ENCODE measurements around the gene NANS. TPM values are rescaled to one million over a fixed set of nuclear protein-coding genes. Genes with fewer than 3 reads are reported as not detected.

Gene NANS
- polyA plus RNA-seq, 4 donors = 38.2 to 43.9 (median 41.0) TPM

- no peak for DNase-seq (ENCODE audit: low read depth in 4 of 4, low spot score in 2 of 4)
These were observed 19.2 kb upstream of the NANS start for GRCh38 chr9:98037357-98037756.

DNA sequence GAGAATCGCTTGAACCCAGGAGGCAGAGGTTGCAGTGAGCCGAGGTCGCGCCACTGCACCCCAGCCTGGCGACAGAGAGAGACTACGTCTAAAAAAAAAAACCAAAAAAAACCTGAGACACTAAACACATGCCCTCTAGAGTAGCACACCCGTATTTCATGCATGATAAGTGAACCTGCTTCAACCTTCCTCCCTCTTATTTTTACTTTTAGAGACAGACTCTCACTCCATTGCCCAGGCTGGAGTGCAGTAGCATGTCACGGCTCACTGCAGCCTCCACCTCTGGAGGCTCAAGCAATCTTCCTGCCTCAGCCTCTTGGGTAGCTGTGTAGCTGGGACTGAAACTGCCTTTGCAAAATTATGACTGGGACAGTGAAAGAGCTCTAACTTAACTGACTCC, 17.6 kb upstream of the NANS start:
- DNase-seq (ENCODE audit: low read depth in 4 of 4, low spot score in 2 of 4) = no peak

DNA sequence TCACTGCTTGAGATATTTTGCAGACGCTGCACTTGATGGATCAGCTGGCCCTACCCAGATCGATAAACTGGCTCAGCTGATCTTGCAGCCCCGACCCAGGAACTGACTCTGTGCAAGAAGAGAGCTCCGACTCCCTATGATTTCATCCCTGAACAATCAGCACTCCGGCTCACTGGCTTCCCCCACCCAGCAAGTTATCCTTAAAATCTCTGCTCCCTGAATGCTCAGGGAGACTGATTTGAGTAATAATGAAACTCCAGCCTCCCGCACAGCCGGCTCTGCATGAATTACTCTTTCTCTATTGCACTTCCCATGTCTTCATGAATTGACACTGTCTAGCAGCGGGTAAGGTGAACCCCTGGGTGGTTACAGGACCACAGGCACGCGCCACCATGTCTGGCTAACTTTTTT, 16.9 kb upstream of the NANS start:
- no peak for DNase-seq (ENCODE audit: low read depth in 4 of 4, low spot score in 2 of 4)

DNA sequence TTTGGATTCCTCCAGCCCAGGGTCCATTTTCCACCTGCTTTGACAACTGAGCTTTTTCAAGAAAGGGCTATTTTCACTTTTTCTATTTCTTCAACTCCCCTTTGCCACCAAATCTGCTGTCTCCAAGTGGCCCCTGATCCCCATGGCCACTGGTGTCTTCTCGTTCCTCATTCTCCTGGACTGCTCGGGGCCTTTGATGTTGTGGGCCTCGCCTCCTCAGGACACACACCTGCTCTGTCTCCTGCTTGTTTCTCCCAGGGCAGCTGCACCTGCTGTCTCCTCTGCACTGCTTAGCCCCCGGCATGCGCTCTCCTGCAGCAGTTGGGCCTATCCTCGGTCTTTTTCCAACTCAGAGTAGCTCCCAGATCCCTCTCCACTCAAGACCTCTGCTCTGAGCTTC, 16.3 kb upstream of the NANS start:
- DNase-seq (ENCODE audit: low read depth in 4 of 4, low spot score in 2 of 4) = no peak

- DNase-seq (ENCODE audit: low read depth in 4 of 4, low spot score in 2 of 4) = no peak
These were observed 12.6 kb upstream of the NANS start for GRCh38 chr9:98043915-98044314.

DNA sequence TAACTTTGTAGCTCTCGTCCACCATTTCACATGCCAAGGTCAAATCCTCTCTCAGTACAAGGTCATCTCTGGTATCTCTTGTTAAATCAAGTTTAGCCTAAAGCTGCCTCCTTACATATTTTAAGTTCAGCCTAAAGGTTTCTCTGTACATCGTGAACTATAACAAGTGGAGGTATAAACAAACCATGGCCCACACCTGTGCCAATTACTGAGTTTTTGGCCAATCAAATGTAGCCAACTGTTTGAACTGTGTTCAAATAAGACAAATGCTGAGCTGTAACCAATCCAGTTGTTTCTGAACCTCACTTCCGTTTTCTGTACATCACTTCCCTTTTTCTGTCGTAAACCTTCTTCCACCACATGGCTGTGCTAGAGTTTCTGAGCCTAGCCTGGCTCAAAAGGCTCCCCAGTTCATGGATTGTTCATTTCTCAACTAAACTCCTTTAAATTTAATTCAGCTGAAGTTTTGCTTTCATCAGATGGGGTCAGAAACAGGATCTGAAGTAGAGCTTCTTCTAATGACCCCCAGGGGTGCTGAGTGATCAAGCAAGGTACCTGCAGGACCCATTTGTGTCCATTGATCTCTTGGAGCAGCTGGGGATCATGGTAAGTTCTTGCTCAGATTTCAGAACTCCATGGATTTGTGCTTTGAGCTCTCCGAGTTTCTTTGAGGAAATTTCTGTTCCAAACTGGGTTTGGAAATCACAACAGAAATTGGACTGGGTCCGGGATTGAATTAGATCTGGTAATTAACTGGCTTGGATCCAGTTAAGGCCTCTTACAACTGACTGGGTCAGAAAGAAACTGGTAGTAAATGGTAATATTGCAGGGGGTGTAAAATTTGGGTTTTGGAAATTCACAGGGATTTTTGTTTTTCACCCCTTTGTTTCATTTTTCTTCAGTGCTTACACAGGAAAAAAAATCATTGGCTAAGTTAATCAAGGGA, 11.0 kb upstream of the NANS start:
- DNase-seq (ENCODE audit: low read depth in 4 of 4, low spot score in 2 of 4) = no peak

- no peak for DNase-seq (ENCODE audit: low read depth in 4 of 4, low spot score in 2 of 4)
These were observed 10.4 kb upstream of the NANS start for GRCh38 chr9:98046180-98046543.

GRCh38 chr9:98047002-98047401, 9.5 kb upstream of the NANS start:
- DNase-seq (ENCODE audit: low read depth in 4 of 4, low spot score in 2 of 4) = no peak

DNA sequence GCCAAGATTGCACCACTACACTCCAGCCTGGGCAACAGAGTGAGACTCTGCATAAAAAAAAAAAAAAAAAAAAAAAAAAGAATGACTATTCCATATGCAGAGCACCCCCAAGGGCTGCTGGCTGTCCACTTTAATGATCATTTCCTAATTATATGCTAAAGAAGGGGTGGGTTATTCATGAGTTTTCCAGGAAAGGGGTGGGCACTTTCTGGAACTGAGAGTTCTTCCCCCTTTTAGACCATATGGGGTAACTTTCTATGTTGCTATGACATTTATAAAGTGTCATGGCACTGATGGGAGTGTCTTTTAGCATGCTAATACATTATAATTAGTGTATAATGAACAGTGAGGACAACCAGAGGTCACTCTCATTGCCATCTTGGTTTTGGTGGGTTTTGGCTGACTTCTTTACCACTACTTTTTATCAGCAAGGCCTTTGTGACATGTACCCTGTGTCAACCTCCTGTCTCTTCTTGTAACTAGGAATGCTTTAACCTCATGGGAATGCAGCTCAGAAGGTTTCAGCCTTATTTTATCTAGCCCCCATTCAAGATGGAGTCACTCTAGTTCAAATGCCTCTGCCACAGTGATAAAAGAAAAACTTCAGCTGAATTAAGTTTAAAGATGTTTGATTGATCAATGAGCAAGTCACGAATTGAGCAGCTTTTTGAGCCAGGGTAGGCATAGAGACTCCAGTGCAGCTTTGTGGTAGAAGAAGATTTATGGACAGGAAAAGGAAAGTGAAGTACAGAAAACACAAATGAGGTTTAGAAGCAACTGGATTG, 7.1 kb upstream of the NANS start:
- DNase-seq (ENCODE audit: low read depth in 4 of 4, low spot score in 2 of 4) = no peak

DNA sequence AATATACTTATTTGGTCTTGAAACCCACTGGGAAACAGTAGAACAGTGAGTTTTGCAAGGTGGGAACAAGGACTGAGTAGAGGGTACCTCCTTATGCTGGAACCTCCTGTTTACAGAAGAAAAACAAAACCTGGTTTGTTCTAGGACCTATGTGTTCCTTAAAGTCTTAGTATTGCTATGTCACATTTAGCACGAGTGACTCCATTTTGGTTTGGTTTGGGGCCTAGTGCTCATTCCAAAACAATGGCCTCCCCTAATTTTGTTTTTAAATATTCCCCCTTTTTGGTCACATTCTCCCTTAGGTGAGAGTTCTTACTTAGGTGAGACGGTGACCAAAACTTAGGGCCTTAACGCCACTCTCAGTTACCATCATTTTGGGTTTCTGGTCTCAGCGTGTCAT, 6.2 kb upstream of the NANS start:
- no peak for DNase-seq (ENCODE audit: low read depth in 4 of 4, low spot score in 2 of 4)

DNA sequence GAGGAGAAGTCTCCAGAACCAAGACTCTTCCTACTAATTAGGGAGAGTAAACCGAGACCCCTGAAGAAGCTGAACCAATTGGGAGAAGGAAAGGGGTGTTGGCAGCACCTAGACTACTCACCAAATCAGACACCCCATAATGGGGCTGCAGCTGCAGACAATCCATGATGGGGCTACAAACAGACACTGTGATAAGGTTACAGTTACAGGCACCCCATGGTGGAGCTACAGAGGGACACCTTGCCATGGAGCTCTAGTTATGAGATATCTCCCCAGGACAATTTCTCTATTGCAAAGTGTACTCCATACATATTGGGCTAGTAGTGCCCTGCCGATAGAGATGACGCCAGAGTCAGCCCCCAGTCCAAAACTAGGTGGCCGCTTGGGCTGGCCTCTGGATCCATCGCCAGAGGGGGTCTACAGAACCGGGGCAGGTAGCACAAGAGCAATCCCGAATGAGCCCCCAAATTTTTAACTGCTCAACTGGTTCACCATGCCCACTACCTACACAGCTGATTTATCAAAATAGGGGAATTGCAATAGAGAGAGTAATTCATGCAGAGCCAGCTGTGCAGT, 2.1 kb upstream of the NANS start:
- DNase-seq (ENCODE audit: low read depth in 4 of 4, low spot score in 2 of 4) = no peak

- peak in 2 of 4 donors; percentile 24 to 28 for DNase-seq (ENCODE audit: low read depth in 4 of 4, low spot score in 2 of 4)
These were observed 737 bp downstream of the NANS start for GRCh38 chr9:98057138-98057799.

GRCh38 chr9:98062161-98062560, 5.6 kb downstream of the NANS start:
- DNase-seq (ENCODE audit: low read depth in 4 of 4, low spot score in 2 of 4) = no peak

DNA sequence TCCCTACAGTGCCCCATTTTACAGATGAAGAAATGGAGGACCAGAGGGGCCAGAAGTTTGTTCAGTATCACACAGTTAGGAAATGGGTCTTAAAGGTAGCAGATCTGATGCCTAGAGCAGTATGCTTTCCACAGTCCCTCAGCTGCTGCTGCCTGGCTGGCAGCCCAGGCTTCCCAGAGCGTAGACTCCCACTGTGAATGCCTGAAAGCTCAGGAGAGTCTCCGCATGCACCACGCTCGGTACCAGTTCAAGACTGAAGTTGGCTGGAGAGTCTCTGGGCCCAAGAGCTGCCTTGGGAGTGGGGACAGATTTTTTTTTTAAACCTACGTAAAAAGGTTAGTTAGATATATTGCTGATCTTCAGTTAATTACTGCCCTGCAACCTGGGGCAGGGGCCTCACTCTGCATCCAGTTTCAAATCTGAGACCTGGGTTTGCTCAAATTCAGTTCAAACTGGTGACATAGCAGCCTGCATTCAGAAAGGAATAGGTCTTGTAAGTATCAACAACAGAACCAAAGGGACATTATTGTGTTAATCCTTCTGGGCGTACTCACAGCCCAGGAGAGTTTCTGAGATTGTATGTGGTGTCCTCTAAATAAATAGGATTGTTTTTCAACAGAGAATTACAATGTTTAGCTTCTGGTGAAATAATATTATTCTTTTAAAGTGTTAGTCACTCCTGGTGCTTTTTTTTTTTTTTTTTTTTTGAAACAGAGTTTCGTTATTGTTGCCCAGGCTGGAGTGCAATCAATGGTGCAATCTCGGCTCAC, 8.3 kb downstream of the NANS start:
- no peak for DNase-seq (ENCODE audit: low read depth in 4 of 4, low spot score in 2 of 4)

GRCh38 chr9:98066235-98066634, 9.7 kb downstream of the NANS start:
- no peak for DNase-seq (ENCODE audit: low read depth in 4 of 4, low spot score in 2 of 4)

DNA sequence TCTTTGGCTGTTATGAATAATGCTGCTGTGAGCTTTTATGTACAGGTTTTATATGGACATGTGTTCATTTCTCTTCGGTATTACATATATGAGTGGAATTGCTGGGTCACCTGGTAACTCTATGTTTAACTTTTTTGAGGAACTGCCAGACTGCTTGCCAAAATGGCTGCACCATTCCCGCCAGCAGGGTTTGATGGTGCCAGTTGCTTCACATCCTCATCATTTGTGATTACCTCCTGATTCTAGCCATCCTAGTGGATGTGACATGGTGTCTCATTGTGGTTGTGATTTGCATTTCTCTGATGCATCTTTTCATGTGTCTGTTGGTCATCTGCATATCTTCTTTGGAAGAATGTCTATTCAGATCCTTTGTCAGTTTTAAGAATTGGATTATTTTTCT, 10.7 kb downstream of the NANS start:
- no peak for DNase-seq (ENCODE audit: low read depth in 4 of 4, low spot score in 2 of 4)

GRCh38 chr9:98069551-98069950, 13.0 kb downstream of the NANS start:
- no peak for DNase-seq (ENCODE audit: low read depth in 4 of 4, low spot score in 2 of 4)

DNA sequence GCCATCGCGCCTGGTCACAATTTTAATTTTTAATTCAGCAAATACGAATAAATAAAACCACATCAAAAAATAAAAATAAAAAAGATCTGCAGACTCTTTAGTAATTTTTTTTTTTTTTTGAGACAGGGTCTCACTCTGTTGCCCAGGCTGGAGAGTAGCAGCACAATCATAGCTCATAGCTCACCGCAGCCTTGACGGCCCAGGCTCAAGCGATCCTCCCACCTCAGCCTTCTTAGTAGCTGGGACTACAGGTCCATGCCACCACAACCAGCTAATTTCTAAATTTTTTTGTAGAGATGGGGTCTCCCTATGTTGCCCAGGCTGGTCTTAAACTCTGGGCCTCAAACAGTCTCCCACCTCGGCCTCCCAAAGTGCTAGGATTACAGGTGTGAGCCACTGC, 14.2 kb downstream of the NANS start:
- no peak for DNase-seq (ENCODE audit: low read depth in 4 of 4, low spot score in 2 of 4)

DNA sequence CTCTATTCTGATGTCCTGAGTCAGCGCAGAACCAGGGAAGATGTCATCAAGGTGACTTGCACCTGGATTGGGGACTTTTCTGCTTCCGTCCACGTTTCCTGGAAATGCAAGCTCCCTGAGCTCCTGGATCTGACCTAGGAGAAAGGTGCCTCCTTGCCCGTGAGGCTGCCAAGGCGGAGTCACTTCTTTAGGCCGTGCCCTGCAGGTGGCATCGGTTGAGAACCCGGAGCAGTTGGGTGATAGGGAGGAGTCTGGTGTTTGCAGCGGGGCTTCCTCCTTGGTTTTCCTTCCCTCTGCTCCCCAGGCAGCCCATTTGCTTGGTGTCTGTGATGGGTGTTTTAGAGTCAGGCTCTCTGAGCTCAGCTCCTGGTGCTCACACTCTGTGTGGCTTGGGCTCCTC, 15.2 kb downstream of the NANS start:
- no peak for DNase-seq (ENCODE audit: low read depth in 4 of 4, low spot score in 2 of 4)
